ENCODE results near the gene ZDHHC8. TPM values are rescaled to one million over a fixed set of nuclear protein-coding genes. Genes with fewer than 3 reads are reported as not detected.
A peak's percentile ranks its signal among the peaks of the same experiment; 100 is the strongest.

ZDHHC8 gene
- total RNA-seq, 1 experiment from 2014 or later, result 39.9 TPM

DNA sequence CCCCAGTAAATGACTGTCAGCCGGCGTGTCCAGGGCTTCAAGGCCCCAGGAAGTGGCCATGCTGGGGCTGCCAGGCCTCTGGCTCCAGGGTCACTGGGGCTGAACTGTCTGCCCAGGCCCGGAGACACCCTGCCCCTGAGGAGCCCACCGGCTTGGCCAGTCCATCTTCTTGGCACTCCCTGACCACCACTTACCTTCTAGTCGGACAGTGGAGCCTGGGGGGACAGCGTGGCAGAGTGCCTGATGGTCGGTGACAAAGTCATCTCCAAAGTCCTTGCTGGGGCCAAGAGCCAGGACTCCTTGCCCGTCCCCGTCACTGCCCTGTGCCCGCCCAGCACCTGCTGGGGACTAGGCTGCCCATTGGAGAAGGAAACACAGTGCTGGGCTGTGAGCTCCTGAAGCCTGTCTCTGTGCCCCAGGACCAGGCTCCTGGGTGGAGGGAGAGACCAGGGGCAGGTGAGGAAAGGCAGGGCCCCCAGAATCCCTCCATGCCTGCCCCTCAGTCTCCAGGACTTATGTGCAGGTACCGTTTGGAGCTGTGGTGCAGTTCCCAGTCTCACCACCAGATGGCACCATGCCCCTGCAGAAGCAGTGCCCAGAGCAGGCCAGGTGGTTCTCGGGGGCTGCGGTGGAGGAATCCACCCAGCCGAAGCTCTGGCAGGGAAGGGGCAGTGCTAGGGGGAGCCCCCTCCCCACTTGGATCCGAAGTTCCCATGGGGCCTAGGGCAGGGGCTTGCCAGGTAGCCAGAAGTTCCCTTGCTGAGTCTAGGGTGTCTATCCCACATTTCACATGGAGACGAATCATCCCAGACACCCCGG is 25.2 kb downstream of the ZDHHC8 start:
- no peaks in the 10 kb centered on the region for H3K36me3 ChIP-seq (ENCODE audit: control insufficient read depth, insufficient read depth, low read length)
- no peaks in the 10 kb centered on the region for H3K4me1 ChIP-seq
- H3K9me3 Mint-ChIP-seq (ENCODE audit: unreplicated experiment), result no peaks in the 10 kb centered on the region
- no peak overlapping the region for H3K4me3 Mint-ChIP-seq (ENCODE audit: unreplicated experiment)
- H3K36me3 Mint-ChIP-seq (ENCODE audit: insufficient read depth, unreplicated experiment), result no peaks in the 10 kb centered on the region
- ChIA-PET CTCF (interaction anchor here (0.6 to 1.6 kb wide), 10 partner anchors 18 to 714 kb away, joined by 3 to 24 read pairs (median 4); no protein-coding TSS in a partner anchor), POLR2A (no interaction called here)
- peaks cover 3% of the 10 kb centered on the region for H3K27me3 Mint-ChIP-seq (ENCODE audit: insufficient read depth, unreplicated experiment)
- peak; percentile 79 to 86 for DNase-seq
- H3K4me1 Mint-ChIP-seq (ENCODE audit: low read depth, unreplicated experiment), result no peaks in the 10 kb centered on the region
- H3K27me3 ChIP-seq (replicated peaks; ENCODE audit: control insufficient read depth, insufficient read depth, low read length), result no peaks in the 10 kb centered on the region
- H3K27ac Mint-ChIP-seq (ENCODE audit: unreplicated experiment), result no peak overlapping the region
- no peak overlapping the region for H3K4me3 ChIP-seq (ENCODE audit: low read depth, low read length)
- no TSS peak for BruUV-seq (replicated peaks)
- intact Hi-C loops (cut with micrococcal nuclease; ENCODE audit: unreplicated experiment), result loop anchor here (1.0 kb wide), 2 partner anchors 81 to 128 kb away; no protein-coding TSS in a partner anchor
- no peaks in the 10 kb centered on the region for H3K9me3 ChIP-seq
- TF ChIP-seq, protein P1, sequence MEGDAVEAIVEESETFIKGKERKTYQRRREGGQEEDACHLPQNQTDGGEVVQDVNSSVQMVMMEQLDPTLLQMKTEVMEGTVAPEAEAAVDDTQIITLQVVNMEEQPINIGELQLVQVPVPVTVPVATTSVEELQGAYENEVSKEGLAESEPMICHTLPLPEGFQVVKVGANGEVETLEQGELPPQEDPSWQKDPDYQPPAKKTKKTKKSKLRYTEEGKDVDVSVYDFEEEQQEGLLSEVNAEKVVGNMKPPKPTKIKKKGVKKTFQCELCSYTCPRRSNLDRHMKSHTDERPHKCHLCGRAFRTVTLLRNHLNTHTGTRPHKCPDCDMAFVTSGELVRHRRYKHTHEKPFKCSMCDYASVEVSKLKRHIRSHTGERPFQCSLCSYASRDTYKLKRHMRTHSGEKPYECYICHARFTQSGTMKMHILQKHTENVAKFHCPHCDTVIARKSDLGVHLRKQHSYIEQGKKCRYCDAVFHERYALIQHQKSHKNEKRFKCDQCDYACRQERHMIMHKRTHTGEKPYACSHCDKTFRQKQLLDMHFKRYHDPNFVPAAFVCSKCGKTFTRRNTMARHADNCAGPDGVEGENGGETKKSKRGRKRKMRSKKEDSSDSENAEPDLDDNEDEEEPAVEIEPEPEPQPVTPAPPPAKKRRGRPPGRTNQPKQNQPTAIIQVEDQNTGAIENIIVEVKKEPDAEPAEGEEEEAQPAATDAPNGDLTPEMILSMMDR (IDR thresholded peaks at IDR 0.05; ENCODE audit: insufficient read depth in 1 of 2, low read depth in 1 of 2, low read length in 1 of 2, severe bottlenecking in 1 of 2, unreplicated experiment in 1 of 2), result peak; percentile 96 to 97

DNA sequence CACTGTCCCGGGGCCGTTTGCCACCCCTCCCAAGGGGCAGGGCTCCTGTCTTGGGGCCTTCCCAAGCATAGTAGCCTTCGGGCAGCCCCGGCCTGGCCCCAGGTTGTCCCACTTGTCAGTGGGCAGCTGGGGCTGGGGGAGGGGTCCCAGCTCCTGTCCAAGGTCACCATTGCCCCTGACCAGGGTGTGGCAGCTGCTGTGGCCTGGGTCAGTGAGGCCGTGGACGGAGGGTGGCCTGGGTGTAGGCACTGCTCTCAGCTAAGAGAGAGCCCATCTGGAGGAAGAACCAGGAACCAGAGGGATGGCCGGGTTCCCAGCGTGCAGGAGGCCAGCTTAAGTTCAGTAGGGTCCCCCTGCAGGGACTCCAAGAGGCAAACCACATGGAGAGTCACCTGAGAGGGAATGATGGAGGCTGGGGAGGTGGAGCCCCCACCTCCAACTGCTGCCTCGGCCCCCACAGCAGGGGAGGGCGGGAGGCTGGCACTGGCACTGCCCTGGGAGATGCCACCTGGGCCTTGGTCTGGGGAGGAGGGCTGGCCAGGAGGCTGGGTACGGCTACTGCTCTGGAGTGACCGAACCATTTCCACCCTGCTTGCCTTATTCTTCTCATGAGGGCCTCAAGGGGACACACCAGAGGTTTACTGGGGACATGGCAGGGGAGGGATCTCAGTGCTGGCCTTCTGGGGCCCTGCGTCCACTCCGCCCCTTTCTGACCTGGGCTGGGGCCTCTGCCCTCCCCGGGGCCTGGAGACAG is 26.0 kb downstream of the ZDHHC8 start:
- H3K36me3 Mint-ChIP-seq (ENCODE audit: insufficient read depth, unreplicated experiment), result no peaks in the 10 kb centered on the region
- no peak overlapping the region for H3K4me3 Mint-ChIP-seq (ENCODE audit: unreplicated experiment)
- no peaks in the 10 kb centered on the region for H3K9me3 Mint-ChIP-seq (ENCODE audit: unreplicated experiment)
- no TSS peak for BruUV-seq (replicated peaks)
- intact Hi-C loops (cut with micrococcal nuclease; ENCODE audit: unreplicated experiment), result loop anchor here (1.0 kb wide), 2 partner anchors 81 to 128 kb away; no protein-coding TSS in a partner anchor
- H3K9me3 ChIP-seq, result no peaks in the 10 kb centered on the region
- DNase-seq, result no peak
- H3K4me1 Mint-ChIP-seq (ENCODE audit: low read depth, unreplicated experiment), result no peaks in the 10 kb centered on the region
- H3K36me3 ChIP-seq (ENCODE audit: control insufficient read depth, insufficient read depth, low read length), result no peaks in the 10 kb centered on the region
- POLR2A ChIA-PET, result no interaction called here
- CTCF ChIA-PET, result interaction anchor here (0.6 to 1.6 kb wide), 10 partner anchors 17 to 713 kb away, joined by 3 to 24 read pairs (median 4); no protein-coding TSS in a partner anchor
- H3K4me1 ChIP-seq, result no peaks in the 10 kb centered on the region
- H3K27me3 Mint-ChIP-seq (ENCODE audit: insufficient read depth, unreplicated experiment), result peaks cover 3% of the 10 kb centered on the region
- no peak overlapping the region for H3K4me3 ChIP-seq (ENCODE audit: low read depth, low read length)
- H3K27me3 ChIP-seq (replicated peaks; ENCODE audit: control insufficient read depth, insufficient read depth, low read length), result no peaks in the 10 kb centered on the region
- H3K27ac Mint-ChIP-seq (ENCODE audit: unreplicated experiment), result no peak overlapping the region
- TF ChIP-seq, protein P1 (IDR thresholded peaks at IDR 0.05; ENCODE audit: insufficient read depth in 1 of 2, low read depth in 1 of 2, low read length in 1 of 2, severe bottlenecking in 1 of 2, unreplicated experiment in 1 of 2), result no peak

DNA sequence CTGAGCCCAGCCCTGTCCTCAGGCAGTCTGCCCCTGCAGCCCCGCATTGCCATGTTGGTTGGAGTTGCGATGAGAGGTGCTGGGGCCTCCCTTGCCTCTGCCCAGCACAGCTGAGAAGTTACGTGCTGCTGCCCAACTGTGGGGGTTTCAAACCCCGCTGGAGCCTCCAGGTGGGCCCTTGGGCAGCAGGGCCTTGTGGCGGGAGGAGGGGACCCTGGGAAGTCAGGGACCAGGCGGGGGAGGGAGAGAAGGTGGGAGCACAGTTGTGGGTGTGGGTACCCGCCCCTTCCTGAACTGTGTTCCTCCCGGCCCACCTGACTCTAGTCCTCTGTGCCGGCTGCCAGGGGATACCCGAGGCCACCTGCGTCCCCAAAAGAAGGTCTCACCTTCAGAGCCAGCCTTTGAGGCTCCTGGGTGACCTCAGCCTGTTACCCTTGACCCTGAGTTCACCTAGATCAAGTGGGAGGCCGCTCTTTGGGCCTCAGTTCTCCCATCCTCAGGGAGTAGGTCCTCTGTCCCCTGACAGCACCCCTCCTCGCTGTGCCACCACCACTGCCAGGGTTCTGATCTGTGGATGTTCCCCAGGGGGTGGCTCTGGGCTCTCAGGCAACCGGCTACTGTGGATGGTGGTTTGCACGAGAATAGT is 26.9 kb downstream of the ZDHHC8 start:
- no peaks in the 10 kb centered on the region for H3K9me3 ChIP-seq
- Mint-ChIP-seq H3K27me3 (ENCODE audit: insufficient read depth, unreplicated experiment) (peaks cover 3% of the 10 kb centered on the region), H3K36me3 (ENCODE audit: insufficient read depth, unreplicated experiment) (no peaks in the 10 kb centered on the region), H3K4me1 (ENCODE audit: low read depth, unreplicated experiment) (no peaks in the 10 kb centered on the region), H3K4me3 (ENCODE audit: unreplicated experiment) (no peak overlapping the region), H3K27ac (ENCODE audit: unreplicated experiment) (no peak overlapping the region), H3K9me3 (ENCODE audit: unreplicated experiment) (no peaks in the 10 kb centered on the region)
- CTCF ChIA-PET, result interaction anchor here (0.6 kb wide), 1 partner anchor 162 kb away, joined by 3 read pairs; the partner anchor contains the start of gene DGCR6L
- POLR2A ChIA-PET, result no interaction called here
- H3K4me3 ChIP-seq (ENCODE audit: low read depth, low read length), result no peak overlapping the region
- BruUV-seq (replicated peaks), result no TSS peak
- no peak for DNase-seq
- H3K36me3 ChIP-seq (ENCODE audit: control insufficient read depth, insufficient read depth, low read length), result no peaks in the 10 kb centered on the region
- H3K4me1 ChIP-seq, result no peaks in the 10 kb centered on the region
- no peaks in the 10 kb centered on the region for H3K27me3 ChIP-seq (replicated peaks; ENCODE audit: control insufficient read depth, insufficient read depth, low read length)
- intact Hi-C loops (cut with micrococcal nuclease; ENCODE audit: unreplicated experiment), result no loop called here
- TF ChIP-seq, protein P1 (IDR thresholded peaks at IDR 0.05; ENCODE audit: insufficient read depth in 1 of 2, low read depth in 1 of 2, low read length in 1 of 2, severe bottlenecking in 1 of 2, unreplicated experiment in 1 of 2), result no peak

Measured in Caco-2 (cell line).